ENCODE results near the gene HABP4. TPM values are rescaled to one million over a fixed set of nuclear protein-coding genes. Genes with fewer than 3 reads are reported as not detected.

The HABP4 gene
- total RNA-seq, 4 donors from 2014 or later = 15.1 to 32.8 (median 26.2) TPM

DNA sequence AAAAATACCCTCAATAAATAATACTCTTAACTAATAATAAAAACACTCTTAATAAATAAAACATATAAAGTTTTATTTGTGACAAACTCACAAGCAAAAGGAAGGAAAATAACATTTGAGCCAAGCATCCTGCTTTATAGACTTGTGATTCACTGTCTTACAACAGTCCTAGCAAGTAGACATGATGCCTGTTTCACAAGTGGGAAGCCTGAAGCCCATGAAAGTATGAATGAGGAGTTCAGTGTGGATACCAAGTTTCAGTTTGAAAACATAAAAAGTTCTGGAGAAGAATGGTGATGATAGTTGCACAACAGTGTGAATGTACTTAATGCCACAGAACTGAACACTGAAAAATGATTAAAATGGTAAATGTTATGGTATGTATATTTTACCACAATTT, 10.9 kb downstream of the HABP4 start:
- TF ChIP-seq, protein P1, sequence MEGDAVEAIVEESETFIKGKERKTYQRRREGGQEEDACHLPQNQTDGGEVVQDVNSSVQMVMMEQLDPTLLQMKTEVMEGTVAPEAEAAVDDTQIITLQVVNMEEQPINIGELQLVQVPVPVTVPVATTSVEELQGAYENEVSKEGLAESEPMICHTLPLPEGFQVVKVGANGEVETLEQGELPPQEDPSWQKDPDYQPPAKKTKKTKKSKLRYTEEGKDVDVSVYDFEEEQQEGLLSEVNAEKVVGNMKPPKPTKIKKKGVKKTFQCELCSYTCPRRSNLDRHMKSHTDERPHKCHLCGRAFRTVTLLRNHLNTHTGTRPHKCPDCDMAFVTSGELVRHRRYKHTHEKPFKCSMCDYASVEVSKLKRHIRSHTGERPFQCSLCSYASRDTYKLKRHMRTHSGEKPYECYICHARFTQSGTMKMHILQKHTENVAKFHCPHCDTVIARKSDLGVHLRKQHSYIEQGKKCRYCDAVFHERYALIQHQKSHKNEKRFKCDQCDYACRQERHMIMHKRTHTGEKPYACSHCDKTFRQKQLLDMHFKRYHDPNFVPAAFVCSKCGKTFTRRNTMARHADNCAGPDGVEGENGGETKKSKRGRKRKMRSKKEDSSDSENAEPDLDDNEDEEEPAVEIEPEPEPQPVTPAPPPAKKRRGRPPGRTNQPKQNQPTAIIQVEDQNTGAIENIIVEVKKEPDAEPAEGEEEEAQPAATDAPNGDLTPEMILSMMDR (IDR thresholded peaks at IDR 0.05; ENCODE audit: low read depth) = no peak

DNA sequence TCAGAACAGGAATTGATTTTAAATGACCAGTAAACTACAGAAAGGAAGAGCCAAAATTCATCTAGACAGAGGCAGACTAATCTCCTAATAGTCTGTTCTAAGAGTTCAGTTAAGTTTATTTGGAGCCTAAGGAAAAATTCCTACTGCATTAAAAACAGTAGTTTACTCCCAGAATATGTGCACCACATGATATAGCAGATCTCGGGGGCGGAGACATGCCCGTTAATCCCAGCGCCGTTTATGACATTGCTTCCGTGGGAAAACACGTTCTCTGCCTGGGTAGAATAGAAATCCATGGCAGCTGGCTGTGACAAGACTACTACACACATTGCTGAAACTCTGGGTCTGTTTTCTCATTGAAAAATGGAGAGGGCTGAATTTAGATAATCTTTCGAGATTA, 11.4 kb downstream of the HABP4 start:
- TF ChIP-seq, protein P1 (IDR thresholded peaks at IDR 0.05; ENCODE audit: low read depth) = no peak

DNA sequence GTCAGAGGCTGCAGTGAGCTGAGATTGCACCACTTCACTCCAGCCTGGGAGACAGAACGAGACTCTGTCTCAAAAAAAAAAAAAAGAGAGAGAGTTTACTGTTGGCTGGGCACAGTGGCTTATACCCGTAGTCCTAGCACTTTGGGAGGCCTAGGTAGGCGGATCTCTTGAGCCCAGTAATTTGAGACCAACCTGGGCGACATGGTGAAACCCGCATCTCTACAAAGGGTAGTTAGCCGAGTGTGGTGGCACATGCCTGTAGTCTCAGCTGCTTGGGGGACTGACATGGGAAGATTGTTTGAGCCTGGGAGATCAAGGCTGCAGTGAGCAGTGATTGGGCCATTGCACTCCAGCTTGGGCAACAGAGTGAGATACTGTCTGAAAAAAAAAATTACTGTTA, 12.6 kb downstream of the HABP4 start:
- TF ChIP-seq, protein P1 (IDR thresholded peaks at IDR 0.05; ENCODE audit: low read depth) = no peak

DNA sequence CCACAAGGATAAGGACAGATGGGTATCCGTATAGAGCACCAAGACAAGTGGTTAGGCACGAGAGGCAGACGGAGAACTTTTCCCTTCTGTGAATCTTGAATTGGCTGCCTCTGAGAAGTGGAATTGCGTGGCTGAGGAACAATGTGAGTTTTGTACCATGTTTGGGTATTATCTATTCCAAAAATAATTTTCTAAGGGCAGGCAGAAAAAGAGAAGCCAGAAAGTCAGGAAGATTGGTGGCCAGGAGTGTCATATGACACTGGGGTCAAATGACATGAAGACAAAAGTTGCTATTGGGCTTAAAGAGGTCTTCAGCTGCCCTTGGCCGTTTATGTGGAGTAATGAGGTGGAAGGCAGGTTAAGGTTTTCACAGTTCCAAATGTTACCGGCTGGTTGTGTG, 14.5 kb downstream of the HABP4 start:
- TF ChIP-seq, protein P1 (IDR thresholded peaks at IDR 0.05; ENCODE audit: low read depth) = no peak

DNA sequence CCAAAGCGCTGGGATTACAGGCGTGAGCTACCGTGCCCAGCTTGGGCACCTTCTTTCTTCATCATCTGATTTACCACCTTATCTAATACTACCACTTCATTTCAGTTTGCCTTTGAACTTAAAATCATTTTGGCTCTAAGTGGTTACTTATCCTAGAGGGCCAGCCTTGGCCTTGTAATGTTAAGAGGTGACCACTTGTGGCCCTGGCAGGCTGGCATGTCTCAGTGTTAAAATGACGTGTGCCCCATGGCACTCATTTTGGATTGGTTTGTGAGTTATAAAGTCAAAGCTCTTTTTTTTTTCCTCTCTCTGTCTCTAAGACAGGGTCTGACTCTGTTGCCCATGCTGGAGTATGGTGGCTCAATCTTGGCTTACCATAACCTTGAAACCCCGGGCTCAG, 17.8 kb downstream of the HABP4 start:
- TF ChIP-seq, protein P1 (IDR thresholded peaks at IDR 0.05; ENCODE audit: low read depth) = no peak

DNA sequence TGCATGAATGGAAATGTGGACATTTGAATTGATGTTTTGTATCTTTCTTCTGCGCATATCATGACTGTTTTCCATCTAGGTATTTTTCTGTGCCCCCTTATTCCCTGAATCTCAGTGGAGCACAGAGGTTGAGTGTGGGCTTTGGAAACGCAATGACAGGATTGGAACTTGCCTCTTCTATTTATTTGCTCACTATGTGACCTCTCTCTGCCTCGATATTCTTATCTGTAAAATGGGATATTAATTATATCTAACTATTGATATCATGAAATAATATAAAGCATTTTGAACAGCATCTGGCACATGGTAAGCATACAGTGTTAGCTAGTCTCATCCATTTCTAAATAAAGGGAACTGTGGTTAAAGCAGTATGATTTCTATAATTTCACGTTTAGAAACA, 26.0 kb downstream of the HABP4 start:
- TF ChIP-seq, protein P1 (IDR thresholded peaks at IDR 0.05; ENCODE audit: low read depth) = no peak

DNA sequence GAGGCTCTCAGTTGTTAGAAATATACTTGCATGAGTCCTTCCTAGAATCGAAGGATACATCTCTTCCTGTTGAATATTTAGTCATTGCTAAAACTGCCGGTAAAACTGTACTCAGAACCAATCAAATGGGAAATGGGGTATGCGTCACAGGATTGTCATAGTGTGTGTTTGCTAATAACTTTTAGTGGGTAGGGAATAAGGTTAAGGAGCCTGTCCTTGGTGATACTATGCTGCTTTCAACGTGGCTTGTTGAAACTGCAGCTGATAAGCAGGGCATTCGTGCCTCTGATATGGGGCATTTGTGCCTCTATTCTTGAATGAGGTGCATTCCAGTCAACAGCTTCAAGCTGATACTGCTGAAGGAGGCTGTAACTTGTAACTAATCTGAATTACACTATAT, 26.6 kb downstream of the HABP4 start:
- TF ChIP-seq, protein P1 (IDR thresholded peaks at IDR 0.05; ENCODE audit: low read depth) = no peak
